Uterus (tissue), 4 donors: ENCODE results near the gene SEC23A. TPM values are rescaled to one million over a fixed set of nuclear protein-coding genes. Genes with fewer than 3 reads are reported as not detected.
"Not testable (repeated sequence)": the region's sequence is repeated elsewhere in the genome, so short reads cannot be mapped to it uniquely, and the experiment has no call there.

ENCODE experiments used
- DNase-seq, 2 donors: peaks; one replicate each; pipeline ENCODE4 v3.0.0-alpha.2; 2019 to 2020
- H3K27ac ChIP-seq, 2 donors: fragments of 200-600 bp; sonication (generic); 1 replicate in 1 of 2; 2 replicates in 1 of 2; pipeline ENCODE4 v1.5.1; 2016 to 2018
- H3K27me3 ChIP-seq, 2 donors: fragments of 200-600 bp; sonication (generic); one replicate each; pipeline ENCODE4 v1.5.1; 2018 to 2019; ENCODE audit warnings: control low read depth in 1 of 2
- H3K36me3 ChIP-seq, 2 donors: fragments of 200-600 bp; sonication (generic); one replicate each; pipeline ENCODE4 v1.5.1; 2019; ENCODE audit warnings: control low read depth in 1 of 2
- H3K4me1 ChIP-seq, 2 donors: fragments of 200-600 bp; sonication (generic); one replicate each; pipeline ENCODE4 v1.5.1; 2018 to 2019; ENCODE audit warnings: control low read depth in 1 of 2
- H3K4me3 ChIP-seq, 2 donors: fragments of 200-600 bp; sonication (generic); 1 replicate in 1 of 2; 2 replicates in 1 of 2; pipeline ENCODE4 v1.5.1; 2018 to 2019; ENCODE audit warnings: mild to moderate bottlenecking in 1 of 2
- H3K9me3 ChIP-seq, 2 donors: fragments of 200-600 bp; sonication (generic); one replicate each; pipeline ENCODE4 v1.5.1; 2019; ENCODE audit warnings: control low read depth in 1 of 2
- POLR2A ChIP-seq, 2 donors: fragments of 450-650 bp; IDR thresholded peaks; one replicate each; pipeline ENCODE4 v1.6.1; 2016; ENCODE audit warnings: antibody characterized with exemption in 2 of 2, mild to moderate bottlenecking in 1 of 2, moderate library complexity in 1 of 2
- intact Hi-C: fragments of 100-400 bp; cut with DNase I; formaldehyde crosslinking; loops from one replicate; pipeline ENCODE4 v1.15.1; 2023; ENCODE audit warnings: low total_unique reads
- total RNA-seq, 4 donors: library from RNA; depleted of rRNA in 3 of 4; stranded (reverse); fragments of >200 nt in 3 of 4; gene quantifications; one replicate each; pipeline versions ENCODE4 v1.1.0 to v1.2.4, GENCODE V29; 2014 to 2023
- TF ChIP-seq, protein P1 (sequence below), 4 experiments: fragments of 200-600 bp in 2 of 4; fragments of 450-650 bp in 2 of 4; sonication (generic) in 2 of 4; IDR thresholded peaks; one replicate each; pipeline ENCODE4 v1.5.1; 2016 to 2019; ENCODE audit warnings: antibody characterized with exemption in 4 of 4, mild to moderate bottlenecking in 2 of 4, moderate library complexity in 1 of 4
- donor health status: DM: yes; HTN: yes; CAD: no.

SEC23A gene
- total RNA-seq, 4 donors from 2014 or later, result 133 to 322 (median 231) TPM

DNA sequence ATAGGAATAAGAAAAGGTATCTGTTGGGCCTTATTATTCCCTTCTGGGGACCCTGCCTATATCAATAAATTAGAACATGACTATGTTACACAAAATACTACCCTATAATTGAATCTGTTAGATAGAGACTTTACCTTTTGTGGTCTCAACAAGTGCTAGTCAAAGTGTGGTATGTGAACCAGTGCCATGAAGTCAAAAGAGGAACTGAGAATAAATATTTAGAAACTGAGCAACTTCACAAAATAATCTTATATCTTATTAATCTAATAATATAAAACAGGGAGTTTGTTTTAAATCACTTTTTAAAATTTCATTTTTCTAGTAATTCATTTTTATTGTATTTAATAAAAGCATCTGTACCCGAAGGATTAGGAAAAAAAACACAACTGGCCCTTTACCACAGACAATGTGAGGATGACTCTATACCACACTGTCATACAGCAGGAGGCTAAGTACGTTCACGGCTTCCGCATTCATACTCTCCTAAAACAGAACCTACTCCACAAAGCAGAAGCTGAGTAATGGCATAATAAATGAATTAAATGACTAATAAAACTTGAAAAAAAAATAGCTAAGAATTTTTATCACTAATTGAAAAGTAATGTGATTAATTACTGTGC lies 42.1 kb downstream of the SEC23A start:
- Histone ChIP-seq H3K4me1 (no peaks in the 10 kb centered on the region), H3K27me3 (no peaks in the 10 kb centered on the region), H3K9me3 (peaks cover 0 to 10% of the 10 kb centered on the region in 2 donors), H3K4me3 (no peak overlapping the region), H3K36me3 (no peaks in the 10 kb centered on the region), H3K27ac (no peak overlapping the region)
- intact Hi-C loops, result no loop called here
- TF ChIP-seq, protein P1, sequence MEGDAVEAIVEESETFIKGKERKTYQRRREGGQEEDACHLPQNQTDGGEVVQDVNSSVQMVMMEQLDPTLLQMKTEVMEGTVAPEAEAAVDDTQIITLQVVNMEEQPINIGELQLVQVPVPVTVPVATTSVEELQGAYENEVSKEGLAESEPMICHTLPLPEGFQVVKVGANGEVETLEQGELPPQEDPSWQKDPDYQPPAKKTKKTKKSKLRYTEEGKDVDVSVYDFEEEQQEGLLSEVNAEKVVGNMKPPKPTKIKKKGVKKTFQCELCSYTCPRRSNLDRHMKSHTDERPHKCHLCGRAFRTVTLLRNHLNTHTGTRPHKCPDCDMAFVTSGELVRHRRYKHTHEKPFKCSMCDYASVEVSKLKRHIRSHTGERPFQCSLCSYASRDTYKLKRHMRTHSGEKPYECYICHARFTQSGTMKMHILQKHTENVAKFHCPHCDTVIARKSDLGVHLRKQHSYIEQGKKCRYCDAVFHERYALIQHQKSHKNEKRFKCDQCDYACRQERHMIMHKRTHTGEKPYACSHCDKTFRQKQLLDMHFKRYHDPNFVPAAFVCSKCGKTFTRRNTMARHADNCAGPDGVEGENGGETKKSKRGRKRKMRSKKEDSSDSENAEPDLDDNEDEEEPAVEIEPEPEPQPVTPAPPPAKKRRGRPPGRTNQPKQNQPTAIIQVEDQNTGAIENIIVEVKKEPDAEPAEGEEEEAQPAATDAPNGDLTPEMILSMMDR (IDR thresholded peaks at IDR 0.05), result no peak
- no peak for TF ChIP-seq POLR2A (IDR thresholded peaks at IDR 0.05)
- no peak for DNase-seq

DNA sequence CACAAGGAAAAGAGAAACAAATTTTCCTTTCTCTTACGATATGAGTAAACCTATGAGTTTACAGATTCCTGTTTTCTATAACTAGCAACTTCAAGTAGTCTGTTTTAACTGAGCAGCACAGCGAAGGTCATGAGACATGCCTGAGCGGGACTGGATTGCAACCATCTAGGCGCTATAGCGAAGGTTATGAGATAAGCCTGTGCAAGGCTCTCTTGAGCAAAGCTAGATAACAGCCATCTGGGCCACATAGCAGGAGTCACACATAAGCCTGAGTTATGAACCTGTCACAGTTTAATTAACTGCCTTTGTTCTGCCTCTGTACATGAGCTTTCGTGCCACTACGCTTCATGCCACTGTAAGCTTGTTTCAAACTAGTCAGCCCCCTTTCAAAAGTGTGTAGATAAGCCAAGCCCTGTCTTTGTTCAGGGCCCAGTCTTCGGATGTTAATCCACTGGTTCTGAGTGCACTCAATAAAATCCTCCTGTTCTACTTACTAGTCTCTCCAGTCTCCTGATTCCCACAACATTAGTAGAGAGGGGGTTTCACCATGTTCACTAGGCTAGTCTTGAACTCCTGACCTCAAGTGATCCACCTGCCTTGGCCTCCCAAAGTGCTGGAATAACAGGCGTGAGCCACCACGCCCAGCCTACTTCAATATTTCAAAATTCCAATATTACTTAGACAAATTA lies 47.1 kb downstream of the SEC23A start:
- no peaks in the 10 kb centered on the region for H3K36me3 ChIP-seq
- H3K4me1 ChIP-seq, result no peaks in the 10 kb centered on the region
- TF ChIP-seq, protein P1 (IDR thresholded peaks at IDR 0.05), result no peak
- TF ChIP-seq POLR2A (IDR thresholded peaks at IDR 0.05), result no peak
- H3K4me3 ChIP-seq, result no peak overlapping the region
- intact Hi-C loops, result no loop called here
- DNase-seq, result no peak
- no peaks in the 10 kb centered on the region for H3K27me3 ChIP-seq
- H3K9me3 ChIP-seq, result peaks cover 0 to 14% of the 10 kb centered on the region in 2 donors
- H3K27ac ChIP-seq, result no peak overlapping the region

DNA sequence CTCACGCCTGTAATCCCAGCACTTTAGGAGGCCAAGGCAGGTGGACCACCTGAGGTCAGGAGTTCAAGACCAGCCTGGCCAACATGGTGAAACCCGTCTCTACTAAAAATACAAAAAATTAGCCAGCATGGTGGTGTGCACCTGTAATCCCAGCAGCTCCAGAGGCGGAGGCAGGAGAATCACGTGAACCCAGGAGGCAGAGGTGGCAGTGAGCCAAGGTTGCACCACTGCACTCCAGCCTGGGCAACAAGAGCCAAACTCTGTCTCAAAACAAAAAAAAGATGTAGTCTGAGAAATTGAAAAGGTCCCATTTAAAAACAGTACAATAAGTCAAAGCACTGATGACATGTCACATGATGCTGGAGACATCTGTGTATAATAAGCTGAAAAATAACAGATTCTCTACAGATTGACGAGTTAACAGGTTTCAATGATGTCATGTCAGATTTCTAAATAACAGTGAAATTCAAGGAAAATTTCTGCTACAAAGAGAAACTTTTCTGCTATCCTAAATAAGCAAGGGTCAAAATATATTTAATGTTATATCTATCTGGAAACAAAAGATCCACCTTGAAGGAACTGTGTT lies 50.1 kb downstream of the SEC23A start:
- intact Hi-C loops, H3K4me3 ChIP-seq, H3K4me1 ChIP-seq, H3K36me3 ChIP-seq, H3K27me3 ChIP-seq, H3K27ac ChIP-seq, DNase-seq: not testable (repeated sequence)
- H3K9me3 ChIP-seq, result peaks cover 0 to 14% of the 10 kb centered on the region in 2 donors

DNA sequence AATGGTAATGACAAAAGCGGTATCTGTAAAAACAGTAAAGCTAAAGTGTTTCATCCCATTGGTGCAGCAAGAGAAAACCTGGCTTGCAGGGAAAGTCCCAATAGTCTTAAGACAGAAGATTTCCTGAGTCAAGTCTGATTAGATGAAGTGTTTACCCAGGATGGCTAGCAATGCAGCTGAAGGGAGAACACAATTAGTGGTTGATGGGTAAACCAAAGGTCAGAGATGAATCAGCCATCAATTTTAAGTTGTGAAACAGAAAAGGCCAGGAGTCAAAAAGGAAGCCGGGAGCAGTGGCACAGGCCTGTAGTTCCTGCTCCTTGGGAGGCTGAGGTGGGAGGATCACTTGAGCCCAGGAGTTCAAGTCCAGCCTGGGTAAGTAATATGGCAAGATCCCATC lies 52.6 kb downstream of the SEC23A start:
- intact Hi-C loops, result no loop called here
- Histone ChIP-seq H3K9me3 (no peaks in the 10 kb centered on the region), H3K4me3 (no peak overlapping the region), H3K27ac (no peak overlapping the region), H3K4me1 (no peaks in the 10 kb centered on the region), H3K27me3 (no peaks in the 10 kb centered on the region), H3K36me3 (no peaks in the 10 kb centered on the region)
- DNase-seq, result no peak
- TF ChIP-seq, protein P1 (IDR thresholded peaks at IDR 0.05), result no peak
- no peak for TF ChIP-seq POLR2A (IDR thresholded peaks at IDR 0.05)

DNA sequence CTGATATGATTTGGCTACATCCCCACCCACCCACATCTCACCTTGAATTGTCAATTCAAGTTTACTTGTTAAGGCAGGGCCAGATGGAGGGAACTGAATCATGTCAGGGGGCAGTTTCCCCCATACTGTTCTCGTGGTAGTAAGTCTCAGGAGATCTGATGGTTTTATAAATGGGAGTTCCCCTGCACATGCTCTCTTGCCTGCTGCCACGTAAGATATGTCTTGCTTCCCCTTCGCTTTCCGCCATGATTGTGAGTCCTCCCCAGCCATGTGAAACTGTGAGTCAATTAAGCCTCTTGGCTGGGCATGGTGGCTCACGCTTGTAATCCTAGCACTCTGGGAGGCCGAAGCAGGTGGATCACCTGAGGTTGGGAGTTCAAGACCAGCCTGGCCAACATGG lies 57.1 kb downstream of the SEC23A start:
- H3K4me3 ChIP-seq, intact Hi-C loops, H3K27me3 ChIP-seq, DNase-seq, H3K4me1 ChIP-seq, H3K27ac ChIP-seq, H3K9me3 ChIP-seq, H3K36me3 ChIP-seq: not testable (repeated sequence)

DNA sequence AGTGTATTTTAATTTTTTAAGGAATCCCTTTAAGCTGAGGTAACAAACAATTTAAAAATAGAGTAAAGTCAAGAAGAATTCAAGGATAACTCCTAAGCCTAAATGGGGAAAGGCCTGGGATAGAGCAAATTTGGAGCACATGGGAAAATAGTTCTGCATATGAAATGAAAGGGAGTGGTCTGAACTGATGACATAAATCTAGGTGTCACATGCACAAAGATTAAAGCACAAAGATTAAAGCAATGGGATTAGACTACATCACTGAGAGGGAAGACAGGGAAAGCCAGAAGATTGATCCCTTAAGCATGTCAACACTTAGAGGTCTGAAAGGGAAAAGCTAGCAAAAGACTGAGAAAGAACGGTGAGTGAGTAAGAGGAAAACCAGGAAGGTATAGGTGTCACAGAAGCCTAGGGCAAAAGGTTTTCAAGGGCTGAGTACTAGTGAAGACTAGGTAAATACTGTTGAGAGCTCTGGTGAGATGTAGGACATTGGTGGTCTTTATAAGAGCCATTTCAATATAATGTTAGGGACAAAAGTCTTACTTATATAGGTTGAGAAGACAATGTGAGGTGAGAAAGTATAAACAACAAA lies 59.6 kb downstream of the SEC23A start:
- TF ChIP-seq, protein P1 (IDR thresholded peaks at IDR 0.05), result no peak
- no peak for TF ChIP-seq POLR2A (IDR thresholded peaks at IDR 0.05)
- no peak for DNase-seq

More for the DNA sequence above, 59.6 kb downstream of the SEC23A start:
- no peaks in the 10 kb centered on the region for H3K4me1 ChIP-seq
- H3K9me3 ChIP-seq, result no peaks in the 10 kb centered on the region
- H3K27ac ChIP-seq, result no peak overlapping the region
- H3K27me3 ChIP-seq, result no peaks in the 10 kb centered on the region
- intact Hi-C loops, result no loop called here
- no peaks in the 10 kb centered on the region for H3K36me3 ChIP-seq
- no peak overlapping the region for H3K4me3 ChIP-seq
